GM20431 (cell line): ENCODE data around the gene ARRB2.

Source experiments
- in situ Hi-C: fragments of 300-500 bp; cut with MseI, MboI; formaldehyde crosslinking; loops from one replicate; pipeline ENCODE4 v1.15.0; 2020; ENCODE audit warnings: low sequenced_read_pairs; ENCODE audit not compliant: unreplicated experiment

The ARRB2 gene

DNA sequence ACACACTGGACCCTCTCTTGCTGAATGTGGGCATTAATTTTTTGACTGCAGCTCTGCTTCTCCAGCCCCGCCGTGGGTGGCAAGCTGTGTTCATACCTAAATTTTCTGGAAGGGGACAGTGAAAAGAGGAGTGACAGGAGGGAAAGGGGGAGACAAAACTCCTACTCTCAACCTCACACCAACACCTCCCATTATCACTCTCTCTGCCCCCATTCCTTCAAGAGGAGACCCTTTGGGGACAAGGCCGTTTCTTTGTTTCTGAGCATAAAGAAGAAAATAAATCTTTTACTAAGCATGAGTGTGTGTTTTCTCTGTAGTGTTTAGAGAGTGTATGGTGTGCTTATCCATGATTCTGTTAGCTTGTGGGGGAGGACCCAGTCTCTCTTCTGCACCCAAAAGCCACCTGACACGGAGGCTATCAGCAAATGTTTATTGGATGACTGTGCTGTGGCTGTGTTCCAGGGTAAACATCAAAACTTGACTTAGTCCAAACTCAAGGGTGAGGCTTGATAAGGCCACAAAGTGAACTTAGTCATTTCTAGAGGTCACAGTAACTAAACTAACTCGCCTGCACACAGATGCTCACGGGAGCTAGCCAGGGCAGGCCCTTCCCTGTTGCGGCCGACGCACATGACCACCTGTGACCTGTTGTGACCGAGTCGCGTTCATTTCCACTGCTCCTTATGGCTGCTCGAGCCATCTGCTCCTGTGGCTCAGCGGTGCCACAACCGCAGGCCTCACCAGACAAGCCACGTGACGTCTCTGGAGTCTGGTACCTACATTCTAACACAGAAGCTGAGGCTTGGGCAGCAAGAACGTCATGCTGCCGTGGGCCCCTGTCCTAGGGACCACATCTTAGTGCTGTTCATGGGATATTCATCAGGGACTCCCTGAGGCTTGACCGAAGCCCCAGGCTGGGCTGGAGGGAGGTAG lies 11.0 kb downstream of the ARRB2 start:
- in situ Hi-C loops = no loop called here

DNA sequence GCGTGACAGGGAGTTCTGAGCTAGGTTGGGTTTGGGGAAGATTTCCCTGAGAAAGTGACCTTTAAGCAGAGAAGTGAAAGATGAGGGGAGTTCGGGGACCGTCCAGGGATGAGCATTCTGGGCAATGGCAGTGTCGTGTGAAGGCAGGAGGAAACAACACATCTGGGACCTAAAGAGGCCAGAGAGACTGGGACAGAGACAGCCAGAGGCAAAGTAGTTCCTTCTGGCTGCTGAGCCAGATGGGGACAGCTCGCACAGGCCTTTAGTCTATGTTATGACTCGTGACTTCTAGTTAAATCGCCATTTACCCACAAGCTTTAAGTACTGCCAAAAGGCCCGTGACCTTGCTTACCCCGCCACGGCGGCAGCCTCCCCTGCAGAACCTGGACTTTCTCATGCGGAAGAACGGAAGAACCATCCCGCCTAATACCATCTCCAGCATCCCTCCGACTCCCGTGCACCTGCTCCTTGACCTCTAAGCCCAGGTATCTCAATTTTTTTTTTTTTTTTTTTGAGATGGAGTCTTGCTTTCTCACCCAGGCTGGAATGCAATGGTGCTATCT lies 12.3 kb downstream of the ARRB2 start:
- in situ Hi-C loops = no loop called here

DNA sequence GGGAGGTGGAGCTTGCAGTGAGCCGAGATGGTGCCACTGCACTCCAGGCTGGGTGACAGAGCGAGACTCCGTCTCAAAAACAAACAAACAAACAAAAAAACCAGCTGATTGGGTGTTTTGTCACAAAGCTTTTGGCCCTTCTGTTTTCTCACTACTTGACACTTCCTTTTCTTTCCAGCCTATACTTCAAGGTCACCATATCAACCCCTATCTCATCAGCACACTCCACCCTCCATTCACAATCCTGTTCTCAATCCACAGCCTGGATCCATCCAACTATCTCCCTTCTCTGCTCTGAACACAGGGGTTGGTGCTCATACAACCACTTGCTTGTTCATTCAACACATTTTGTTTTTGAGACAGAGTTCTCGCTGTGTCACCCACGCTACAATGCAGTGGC lies 14.2 kb downstream of the ARRB2 start:
- in situ Hi-C loops = no loop called here

DNA sequence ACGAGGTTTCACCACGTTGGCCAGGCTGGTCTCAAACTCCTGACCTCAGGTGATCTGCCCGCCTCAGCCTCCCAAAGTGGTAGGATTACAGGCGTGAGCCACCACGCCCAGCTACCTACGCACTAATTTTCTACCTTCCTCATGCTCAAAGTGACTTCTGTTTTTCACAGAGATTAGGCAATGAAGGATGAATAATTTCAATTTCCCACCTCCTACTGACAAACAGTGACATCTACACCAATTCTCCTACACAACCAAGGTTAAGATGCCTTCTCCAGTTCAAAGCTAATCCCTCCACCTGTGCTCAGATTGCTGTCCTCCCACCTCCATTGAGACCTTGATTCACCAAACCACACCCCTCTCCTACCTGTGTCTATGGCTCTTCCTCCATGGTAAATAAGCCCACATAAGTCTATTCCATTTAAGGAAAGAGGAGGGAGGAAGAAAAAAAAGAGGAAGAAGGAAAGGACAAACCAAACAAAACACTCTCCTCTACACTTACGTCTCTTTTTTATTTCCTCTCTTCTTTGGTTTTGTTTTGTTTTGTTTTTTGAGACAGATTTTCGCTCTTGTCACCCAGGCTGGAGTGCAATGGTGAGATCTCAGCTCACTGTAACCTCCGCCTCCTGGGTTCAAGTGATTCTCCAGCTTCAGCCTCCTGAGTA lies 15.3 kb downstream of the ARRB2 start:
- in situ Hi-C loops = no loop called here

DNA sequence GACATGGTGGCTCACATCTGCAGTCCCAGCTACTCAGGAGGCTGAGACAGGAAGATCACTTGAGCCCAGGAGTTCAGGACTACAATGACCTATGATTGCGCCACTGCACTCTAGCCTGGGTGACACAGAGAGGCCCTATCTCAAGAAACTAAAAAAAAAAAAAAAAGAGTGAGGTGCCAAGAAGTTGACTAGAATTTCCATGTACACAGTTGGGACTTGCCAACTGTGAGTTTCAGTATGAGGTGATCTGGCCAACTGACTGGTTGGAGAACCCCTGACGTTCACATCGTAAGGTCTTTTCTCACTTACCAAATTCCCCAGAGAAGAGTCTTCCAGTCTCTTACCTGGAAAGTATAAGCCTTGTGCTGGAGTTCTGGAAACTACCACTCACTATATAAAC lies 17.7 kb downstream of the ARRB2 start:
- in situ Hi-C loops = no loop called here

DNA sequence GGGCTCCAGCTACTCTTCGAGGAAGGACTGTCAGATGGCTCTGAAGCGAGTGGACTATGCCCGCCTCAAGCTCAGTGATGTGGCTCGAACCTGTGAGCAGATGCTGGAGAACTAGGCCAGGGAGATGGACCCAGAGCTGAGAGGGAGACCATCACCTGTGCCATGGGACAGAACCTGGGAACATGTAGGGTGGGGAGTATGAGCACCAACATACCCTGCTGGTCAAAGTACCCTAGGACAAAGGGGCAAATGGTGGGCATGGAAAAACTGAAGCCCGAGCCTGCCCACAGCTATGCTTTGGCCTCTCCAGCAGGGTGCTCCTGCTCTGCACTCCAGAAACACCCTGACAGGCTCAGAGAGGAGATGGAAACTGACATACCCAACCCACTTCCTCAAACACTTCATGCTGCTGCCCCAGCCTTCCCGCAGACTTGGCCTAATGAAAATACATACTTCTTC lies 22.7 kb downstream of the ARRB2 start:
- in situ Hi-C loops = no loop called here

DNA sequence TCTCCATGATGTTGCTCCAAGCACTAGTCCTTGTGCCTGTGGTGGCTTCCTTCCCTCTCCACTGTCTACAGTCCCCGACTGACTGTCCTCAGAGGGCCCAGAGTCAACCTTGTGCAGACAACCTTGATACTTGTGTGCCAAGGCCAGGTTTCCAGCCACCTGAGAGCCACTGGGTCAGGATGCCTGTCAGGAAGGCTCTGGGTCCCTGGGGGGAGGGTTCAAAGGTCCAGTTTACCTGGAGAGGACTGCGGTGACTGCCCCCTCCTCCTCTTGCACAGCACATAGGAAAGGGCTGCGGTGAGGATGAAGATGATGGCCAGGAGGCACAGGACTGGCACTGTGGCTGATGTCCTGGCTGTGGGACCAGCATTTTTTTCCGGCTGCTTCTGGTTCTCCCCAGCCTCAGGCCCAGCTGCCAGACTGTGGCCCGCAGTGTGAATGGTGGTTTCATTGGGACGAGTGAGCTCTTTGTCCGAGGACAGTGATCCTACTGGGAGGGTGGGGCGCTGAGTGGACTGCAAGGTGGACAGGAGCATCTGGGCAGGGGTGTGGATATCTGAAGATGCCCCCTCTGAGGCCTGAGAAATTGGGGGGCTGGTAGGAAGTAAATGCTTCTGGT lies 24.5 kb downstream of the ARRB2 start:
- in situ Hi-C loops = no loop called here

DNA sequence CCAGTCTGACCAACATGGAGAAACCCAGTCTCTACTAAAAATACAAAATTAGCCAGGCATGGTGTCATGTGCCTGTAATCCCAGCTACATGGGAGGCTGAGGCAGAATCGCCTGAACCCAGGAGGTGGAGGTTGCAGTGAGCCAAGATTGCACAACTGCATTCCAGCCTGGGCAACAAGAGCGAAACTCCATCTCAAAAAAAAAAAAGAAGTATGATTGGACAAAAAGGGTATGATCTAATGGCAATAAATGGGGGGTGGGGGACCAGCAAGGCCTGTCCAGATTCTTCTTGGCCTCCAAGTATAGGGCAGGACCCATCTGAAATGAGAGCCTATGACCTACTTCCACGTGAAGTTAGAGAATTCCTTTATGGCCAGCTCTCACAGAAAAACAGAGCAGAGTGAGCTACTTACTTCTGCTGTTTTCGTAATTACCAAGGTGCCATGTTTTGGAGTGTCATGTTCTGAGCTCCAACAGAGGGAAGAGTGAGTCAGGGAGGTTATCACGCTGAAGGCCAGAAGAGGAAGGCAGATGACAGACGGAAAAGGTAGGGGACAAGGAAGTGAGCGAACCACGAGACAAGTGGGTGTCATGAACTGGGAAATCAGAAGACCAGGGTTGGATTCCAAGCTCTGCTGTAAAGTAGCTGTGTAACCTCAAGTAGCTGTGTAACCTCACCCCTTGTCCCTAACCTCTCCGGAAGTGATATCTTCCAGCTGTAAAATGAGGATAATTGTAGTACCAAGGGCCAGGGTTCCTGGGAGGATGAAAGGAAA lies 25.6 kb downstream of the ARRB2 start:
- in situ Hi-C loops = no loop called here

DNA sequence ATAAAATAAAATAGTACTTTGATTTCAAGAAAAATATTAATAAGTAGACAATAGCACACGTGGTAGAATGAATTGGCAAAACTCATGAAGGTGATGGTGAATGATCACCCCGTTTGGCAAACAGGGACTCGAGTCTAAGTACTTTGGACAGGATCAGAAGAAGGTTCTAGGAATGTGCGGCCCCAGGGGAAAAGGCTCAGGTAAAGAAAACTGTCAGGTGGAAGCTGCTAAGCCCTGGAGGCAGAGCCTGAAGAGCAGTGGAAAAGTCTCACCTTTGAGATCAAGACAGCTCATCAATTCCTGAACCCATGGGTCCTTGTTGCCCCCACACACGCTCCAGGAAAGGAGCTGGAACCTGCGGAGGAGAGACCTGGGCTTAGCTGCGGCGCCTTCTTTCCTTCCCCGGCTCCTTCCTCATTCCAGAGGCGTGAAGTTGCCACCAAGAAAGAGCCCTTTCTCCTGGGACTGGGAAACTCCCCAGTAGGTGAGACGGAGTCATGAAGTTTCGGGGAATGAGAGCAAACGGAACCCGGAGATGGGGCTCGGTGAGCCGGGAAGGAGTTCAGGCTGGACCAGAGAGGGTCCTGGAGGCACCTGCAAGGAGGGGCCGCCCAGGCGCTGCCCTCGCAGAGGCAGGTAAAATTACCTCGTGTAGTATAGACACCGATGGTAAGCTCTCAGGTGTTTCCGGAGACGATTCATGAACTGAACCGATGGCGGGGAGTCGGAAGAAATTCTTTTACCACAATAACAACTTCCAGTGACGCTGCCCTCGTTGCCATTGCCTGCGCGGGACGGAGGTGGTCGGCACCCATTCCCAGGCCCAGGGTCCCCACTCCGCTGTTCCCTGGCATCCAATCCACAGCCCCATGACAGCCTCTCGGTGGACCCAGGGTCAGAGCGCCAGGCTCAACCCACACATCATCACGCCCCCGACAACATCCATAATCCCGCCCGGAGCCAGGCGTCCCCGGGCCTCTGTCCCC lies 28.0 kb downstream of the ARRB2 start:
- in situ Hi-C loops = no loop called here

DNA sequence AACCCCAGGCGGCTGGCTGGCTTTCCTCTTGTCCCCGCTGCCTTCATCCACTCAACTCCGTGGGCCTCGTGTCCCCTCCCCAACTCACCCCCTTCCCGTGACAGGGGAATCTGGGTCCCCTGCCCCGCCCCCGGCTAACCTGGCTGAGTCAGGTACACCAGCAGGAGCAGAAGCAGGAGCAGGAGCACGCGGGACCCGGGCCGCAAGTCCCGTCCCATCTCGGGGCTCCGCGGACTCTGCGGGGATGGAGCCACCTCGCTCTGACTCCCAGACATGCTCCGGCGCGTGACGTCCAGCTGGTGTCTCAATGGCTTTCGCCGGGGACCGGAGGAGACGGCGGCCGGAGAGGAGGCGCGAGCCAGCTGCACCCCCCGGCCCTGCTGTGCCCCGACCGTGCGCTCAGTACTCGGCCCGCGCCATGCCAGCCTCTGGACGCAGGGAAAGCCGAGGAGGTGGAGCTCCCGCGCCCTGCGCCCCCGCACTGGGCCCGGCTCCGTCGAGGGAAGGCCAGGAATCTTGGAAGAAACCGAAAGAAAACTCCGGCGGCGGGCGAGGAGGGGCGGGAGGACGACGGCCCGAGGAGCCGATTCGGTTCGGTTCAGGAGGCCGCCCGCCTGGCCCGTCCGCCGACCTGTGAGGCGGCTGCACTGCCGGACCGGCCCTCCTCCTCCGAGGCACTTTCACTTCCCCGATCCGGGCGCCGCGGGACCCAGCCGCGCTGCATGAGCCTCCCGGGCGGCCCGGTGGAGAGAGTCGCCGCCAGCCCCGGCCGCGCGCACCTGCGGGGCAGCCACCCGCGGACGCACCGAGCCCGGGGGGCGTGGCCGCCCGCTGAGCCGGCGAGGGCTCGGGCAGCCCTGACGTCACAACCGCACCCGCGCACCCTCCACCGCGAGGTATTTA lies 28.9 kb downstream of the ARRB2 start, which contains the start of the genes CXCL16 and ZMYND15:
Gene CXCL16, minus strand, starts transcription at position 807 of the 903 bp plus-strand sequence. Its CDS starts 589 bp downstream, at position 218.
Gene ZMYND15, plus strand, starts transcription at position 712 of the 903 bp plus-strand sequence. CDS start 716 bp downstream, outside the sequence.
- in situ Hi-C loops = no loop called here

DNA sequence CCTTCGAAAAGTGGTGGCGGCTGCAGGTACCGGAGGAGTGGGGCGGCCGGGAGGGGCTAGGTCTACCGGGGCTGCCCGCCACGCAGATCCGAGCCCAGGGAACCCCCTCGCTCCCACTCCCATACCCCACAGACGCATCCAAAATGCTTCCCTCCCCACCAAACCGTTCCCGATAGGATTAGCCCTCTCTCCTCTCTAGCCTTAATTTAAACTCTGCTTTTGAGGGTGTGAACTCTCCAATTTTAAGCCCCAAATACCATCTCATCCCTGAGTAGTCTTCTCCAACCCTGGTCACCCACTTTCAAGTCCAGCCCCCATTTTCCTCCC lies 29.6 kb downstream of the ARRB2 start:
- in situ Hi-C loops = no loop called here

DNA sequence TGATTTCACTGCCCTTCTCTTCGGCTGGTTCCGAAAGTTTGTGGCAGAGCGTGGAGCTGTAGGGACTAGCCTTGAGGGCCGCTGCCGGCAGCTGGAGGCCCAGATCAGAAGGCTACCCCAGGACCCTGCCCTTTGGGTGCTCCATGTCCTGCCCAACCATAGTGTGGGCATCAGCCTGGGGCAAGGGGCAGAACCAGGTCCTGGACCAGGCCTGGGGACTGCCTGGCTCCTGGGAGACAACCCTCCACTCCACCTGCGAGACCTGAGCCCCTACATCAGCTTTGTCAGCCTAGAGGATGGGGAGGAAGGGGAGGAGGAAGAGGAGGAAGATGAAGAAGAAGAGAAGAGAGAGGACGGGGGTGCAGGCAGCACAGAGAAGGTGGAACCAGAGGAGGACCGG lies 30.2 kb downstream of the ARRB2 start:
- in situ Hi-C loops = no loop called here

DNA sequence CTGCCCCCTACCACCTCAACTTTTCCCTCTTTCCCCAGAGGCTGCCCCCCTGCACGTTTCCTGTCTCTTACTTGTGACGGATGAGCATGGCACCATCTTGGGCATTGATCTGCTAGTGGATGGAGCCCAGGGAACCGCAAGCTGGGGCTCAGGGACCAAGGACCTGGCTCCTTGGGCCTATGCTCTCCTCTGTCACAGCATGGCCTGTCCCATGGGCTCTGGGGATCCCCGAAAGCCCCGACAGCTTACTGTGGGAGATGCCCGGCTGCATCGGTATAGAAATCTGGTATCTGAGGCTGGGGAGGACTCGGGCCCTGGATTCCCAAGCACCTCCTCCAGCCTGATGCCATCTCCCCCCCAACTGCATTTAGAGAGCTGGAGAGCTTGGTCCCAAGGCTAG lies 31.1 kb downstream of the ARRB2 start:
- in situ Hi-C loops = no loop called here

DNA sequence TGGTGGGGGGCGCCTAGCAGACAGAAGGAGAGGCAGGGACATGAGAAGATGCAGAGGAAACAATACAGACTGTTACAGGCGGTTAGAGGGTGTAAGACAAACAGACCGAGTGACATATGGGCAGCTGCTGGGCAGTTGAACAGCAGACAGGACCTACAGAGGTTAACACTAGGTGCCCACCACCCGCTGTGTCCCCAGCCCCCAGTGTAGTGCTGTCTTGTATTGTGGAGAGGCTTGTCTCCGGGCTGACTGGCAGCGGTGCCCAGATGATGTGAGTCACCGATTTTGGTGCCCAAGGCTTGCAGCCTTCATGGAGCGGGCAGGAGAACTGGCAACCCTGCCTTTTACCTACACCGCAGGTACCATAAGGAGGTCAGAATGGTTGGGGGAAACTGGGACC lies 31.7 kb downstream of the ARRB2 start:
- in situ Hi-C loops = no loop called here

DNA sequence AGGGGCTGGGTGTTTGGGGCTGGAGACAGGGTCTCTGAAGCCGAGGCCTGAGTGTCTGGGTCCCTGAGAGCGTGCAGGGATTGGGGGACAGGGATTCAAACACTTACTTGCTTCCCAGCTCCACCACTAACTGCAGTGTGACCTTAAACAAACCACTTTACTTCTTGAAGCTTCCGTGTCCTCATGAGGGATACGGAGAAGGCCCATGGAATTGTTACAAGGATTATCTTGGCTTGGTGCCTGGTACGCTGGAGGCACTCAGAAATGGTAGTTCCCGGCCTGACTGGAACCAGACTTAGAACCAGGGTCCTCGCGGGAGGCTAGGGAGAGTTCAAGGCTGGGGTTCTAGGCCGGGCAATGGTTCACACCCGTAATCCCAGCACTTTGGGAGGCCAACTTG lies 32.2 kb downstream of the ARRB2 start:
- in situ Hi-C loops = no loop called here

DNA sequence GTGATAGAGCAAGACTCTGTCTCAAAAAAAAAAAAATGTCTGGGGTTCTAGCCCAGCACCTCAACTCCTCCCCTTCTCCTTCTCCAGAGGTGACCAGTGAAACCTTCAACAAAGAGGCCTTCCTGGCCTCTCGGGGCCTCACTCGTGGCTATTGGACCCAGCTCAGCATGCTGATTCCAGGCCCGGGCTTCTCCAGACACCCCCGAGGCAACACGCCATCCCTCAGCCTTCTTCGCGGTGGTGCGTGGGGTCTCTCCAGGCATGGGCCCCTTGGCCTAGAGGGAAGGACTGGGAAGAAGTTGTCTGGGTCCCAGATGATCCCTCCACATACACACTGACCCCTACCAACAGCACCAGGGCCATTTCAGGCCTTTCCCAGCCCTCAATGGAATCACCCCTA lies 32.8 kb downstream of the ARRB2 start:
- in situ Hi-C loops = no loop called here

DNA sequence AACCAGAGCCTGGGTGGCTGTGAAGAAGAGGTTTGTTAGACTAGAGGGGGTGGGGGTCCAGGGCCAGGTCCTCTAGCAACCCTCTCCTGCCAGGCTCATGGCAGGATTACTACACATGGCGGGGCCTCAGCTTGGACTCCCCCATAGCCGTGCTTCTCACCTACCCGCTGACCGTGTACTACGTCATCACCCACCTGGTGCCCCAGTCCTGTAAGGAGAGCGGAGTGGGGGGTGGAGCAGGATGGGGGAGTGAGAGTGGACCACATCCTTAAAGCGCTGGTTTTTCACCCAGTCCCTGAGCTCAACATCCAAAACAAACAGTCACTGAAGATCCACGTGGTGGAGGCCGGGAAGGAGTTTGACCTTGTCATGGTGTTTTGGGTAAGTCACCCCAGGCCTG lies 33.5 kb downstream of the ARRB2 start:
- in situ Hi-C loops = no loop called here
